ENCODE measurements around the gene SBK3. TPM values are rescaled to one million over a fixed set of nuclear protein-coding genes. Genes with fewer than 3 reads are reported as not detected.

Gene SBK3
- total RNA-seq, 1 donor from 2014 or later: 21.1 TPM

- H3K27me3 ChIP-seq (ENCODE audit: low read depth): peaks cover 8% of the 10 kb centered on the region
- TF ChIP-seq CTCF (IDR thresholded peaks at IDR 0.05; ENCODE audit: borderline replicate concordance): no peak
- peaks cover 30% of the 10 kb centered on the region for H3K4me1 ChIP-seq
- no peak overlapping the region for H3K27ac ChIP-seq (replicated peaks)
- intact Hi-C loops (cut with micrococcal nuclease): no loop called here
- H3K36me3 ChIP-seq: no peaks in the 10 kb centered on the region
- H3K9me3 ChIP-seq (replicated peaks): no peaks in the 10 kb centered on the region
- no peak for DNase-seq
- H3K4me3 ChIP-seq: no peak overlapping the region
Observed at GRCh38 chr19:55542292-55542855, 3.0 kb downstream of the SBK3 start.

- Histone ChIP-seq H3K27me3 (ENCODE audit: low read depth) (peaks cover 3% of the 10 kb centered on the region), H3K36me3 (no peaks in the 10 kb centered on the region), H3K4me3 (no peak overlapping the region), H3K27ac (replicated peaks) (no peak overlapping the region), H3K4me1 (peaks cover 17% of the 10 kb centered on the region), H3K9me3 (replicated peaks) (no peaks in the 10 kb centered on the region)
- intact Hi-C loops (cut with micrococcal nuclease): no loop called here
- DNase-seq: no peak
- TF ChIP-seq CTCF (IDR thresholded peaks at IDR 0.05; ENCODE audit: borderline replicate concordance): no peak
Observed at GRCh38 chr19:55541091-55541490, 4.3 kb downstream of the SBK3 start.

GRCh38 chr19:55540619-55541018 lies 4.7 kb downstream of the SBK3 start:
- no peaks in the 10 kb centered on the region for H3K9me3 ChIP-seq (replicated peaks)
- no peak for TF ChIP-seq CTCF (IDR thresholded peaks at IDR 0.05; ENCODE audit: borderline replicate concordance)
- no peaks in the 10 kb centered on the region for H3K36me3 ChIP-seq
- no peak for DNase-seq
- peaks cover 12% of the 10 kb centered on the region for H3K4me1 ChIP-seq
- H3K27ac ChIP-seq (replicated peaks): no peak overlapping the region
- intact Hi-C loops (cut with micrococcal nuclease): no loop called here
- peaks cover 3% of the 10 kb centered on the region for H3K27me3 ChIP-seq (ENCODE audit: low read depth)
- H3K4me3 ChIP-seq: no peak overlapping the region

- TF ChIP-seq CTCF (IDR thresholded peaks at IDR 0.05; ENCODE audit: borderline replicate concordance): no peak
- no peak for DNase-seq
- Histone ChIP-seq H3K36me3 (no peaks in the 10 kb centered on the region), H3K4me1 (no peaks in the 10 kb centered on the region), H3K9me3 (replicated peaks) (no peaks in the 10 kb centered on the region), H3K4me3 (no peak overlapping the region), H3K27ac (replicated peaks) (no peak overlapping the region), H3K27me3 (ENCODE audit: low read depth) (peaks cover 3% of the 10 kb centered on the region)
- intact Hi-C loops (cut with micrococcal nuclease): no loop called here
Observed at GRCh38 chr19:55539090-55539984, 6.0 kb downstream of the SBK3 start.

- DNase-seq: no peak
- Histone ChIP-seq H3K27me3 (ENCODE audit: low read depth) (peaks cover 3% of the 10 kb centered on the region), H3K9me3 (replicated peaks) (no peaks in the 10 kb centered on the region), H3K27ac (replicated peaks) (no peak overlapping the region), H3K36me3 (no peaks in the 10 kb centered on the region), H3K4me1 (no peaks in the 10 kb centered on the region), H3K4me3 (no peak overlapping the region)
- TF ChIP-seq CTCF (IDR thresholded peaks at IDR 0.05; ENCODE audit: borderline replicate concordance): no peak
- intact Hi-C loops (cut with micrococcal nuclease): no loop called here
Observed at GRCh38 chr19:55538132-55538531, 7.2 kb downstream of the SBK3 start.

All from left ventricle myocardium inferior (tissue), 1 donor.